ENCODE data around the gene DVL3. TPM values are rescaled to one million over a fixed set of nuclear protein-coding genes. Genes with fewer than 3 reads are reported as not detected.

The DVL3 gene
- total RNA-seq, 2 experiments from 2014 or later = 35.0 to 36.3 TPM

DNA sequence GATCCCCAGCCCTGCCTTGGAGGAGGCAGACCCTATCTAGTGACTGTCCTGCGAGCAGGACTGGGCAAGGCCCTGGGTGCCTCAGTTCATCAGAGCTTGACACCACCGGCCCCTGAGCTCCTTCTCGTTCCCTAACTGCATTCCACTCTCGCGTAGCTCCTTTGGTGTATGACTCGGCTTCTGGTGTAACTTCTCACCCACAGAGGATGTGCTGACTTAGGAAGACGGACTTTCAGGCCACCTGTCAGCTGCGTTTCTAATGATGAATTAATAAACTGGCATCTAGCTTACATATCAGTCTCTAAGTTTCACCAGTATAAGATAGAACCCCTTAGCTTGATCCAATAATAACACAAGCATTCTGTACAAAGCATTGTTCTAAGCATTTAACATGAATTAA lies 48.3 kb downstream of the DVL3 start:
- Mint-ChIP-seq H3K4me1 (no peaks in the 10 kb centered on the region), H3K27me3 (peaks cover 11% of the 10 kb centered on the region), H3K4me3 (no peak overlapping the region), H3K27ac (no peak overlapping the region), H3K36me3 (ENCODE audit: low read depth) (no peaks in the 10 kb centered on the region), H3K9me3 (no peaks in the 10 kb centered on the region)
- no peak for DNase-seq
- ChIA-PET POLR2A (no interaction called here), CTCF (interaction anchor here (0.7 to 1.5 kb wide), 4 partner anchors 10 to 87 kb away, joined by 3 to 4 read pairs (median 3); no protein-coding TSS in a partner anchor)

DNA sequence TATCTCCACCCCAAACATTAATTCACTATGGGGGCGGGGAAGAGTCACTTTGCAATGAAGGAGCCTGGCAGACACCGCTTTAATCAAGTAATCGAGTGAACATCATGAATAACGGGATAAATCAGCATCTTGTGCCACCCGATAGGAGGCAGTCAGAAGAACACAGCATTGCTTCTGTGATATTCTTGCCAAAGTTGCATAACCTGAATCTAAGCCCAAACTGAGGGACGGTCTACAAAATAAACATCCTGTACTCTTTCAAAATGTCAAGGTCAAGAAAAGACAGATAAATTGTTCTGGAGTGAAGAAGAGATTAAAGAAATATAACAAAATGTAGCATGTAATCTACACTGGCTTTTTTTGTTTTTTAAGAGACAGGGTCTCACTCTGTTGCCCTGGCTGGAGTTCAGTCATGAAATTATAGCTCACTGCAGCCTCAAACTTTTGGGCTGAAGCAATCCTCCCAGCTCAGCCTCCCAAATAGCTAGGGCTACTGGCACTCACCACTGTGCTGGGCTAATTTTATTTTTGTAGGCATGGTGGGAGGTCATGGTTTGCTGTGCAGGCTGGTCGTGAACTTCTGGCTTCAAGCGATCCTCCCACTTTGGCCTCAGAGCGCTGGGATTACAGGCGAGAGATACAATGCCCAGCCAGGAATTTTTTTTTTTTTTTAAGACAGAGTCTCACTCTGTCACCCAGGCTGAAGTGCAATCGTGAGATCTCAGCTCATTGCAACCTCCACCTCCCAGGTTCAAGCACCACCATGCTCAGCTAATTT lies 54.2 kb downstream of the DVL3 start:
- H3K27ac Mint-ChIP-seq = no peak overlapping the region
- H3K27me3 Mint-ChIP-seq = peaks cover 16% of the 10 kb centered on the region
- no peak overlapping the region for H3K4me3 Mint-ChIP-seq
- H3K36me3 Mint-ChIP-seq (ENCODE audit: low read depth) = no peaks in the 10 kb centered on the region
- CTCF ChIA-PET = interaction anchor here (0.6 to 1.2 kb wide), 3 partner anchors 15 to 1646 kb away, joined by 3 read pairs; no protein-coding TSS in a partner anchor
- no peak for DNase-seq
- H3K4me1 Mint-ChIP-seq = no peaks in the 10 kb centered on the region
- no peaks in the 10 kb centered on the region for H3K9me3 Mint-ChIP-seq
- POLR2A ChIA-PET = no interaction called here

DNA sequence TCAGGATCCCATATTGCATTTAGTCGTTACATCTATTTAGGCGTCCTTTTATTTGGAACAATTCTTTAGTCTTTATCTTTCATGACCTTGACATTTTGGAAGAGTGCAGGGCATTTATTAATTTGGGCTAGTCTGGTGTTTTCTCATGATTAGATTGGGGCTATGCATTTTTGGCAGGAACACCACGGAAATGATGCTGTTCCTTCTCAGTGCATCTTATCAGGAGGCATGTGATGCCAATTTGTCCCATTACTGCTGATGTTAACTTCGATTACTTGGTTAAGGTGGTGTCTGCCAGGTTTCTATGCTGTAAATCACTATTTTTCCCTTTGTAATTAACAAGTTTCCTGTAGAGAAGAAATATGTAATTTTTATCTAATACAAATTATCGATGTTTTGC lies 56.1 kb downstream of the DVL3 start:
- no peaks in the 10 kb centered on the region for H3K36me3 Mint-ChIP-seq (ENCODE audit: low read depth)
- POLR2A ChIA-PET = interaction anchor here (0.6 kb wide), 1 partner anchor 16 kb away, joined by 3 read pairs; no protein-coding TSS in a partner anchor
- H3K4me3 Mint-ChIP-seq = no peak overlapping the region
- no peaks in the 10 kb centered on the region for H3K4me1 Mint-ChIP-seq
- H3K27me3 Mint-ChIP-seq = peaks cover 16% of the 10 kb centered on the region
- CTCF ChIA-PET = interaction anchor here (0.6 to 0.8 kb wide), 2 partner anchors 12 to 13 kb away, joined by 3 to 6 read pairs; no protein-coding TSS in a partner anchor
- H3K9me3 Mint-ChIP-seq = no peaks in the 10 kb centered on the region
- no peak for DNase-seq
- no peak overlapping the region for H3K27ac Mint-ChIP-seq

DNA sequence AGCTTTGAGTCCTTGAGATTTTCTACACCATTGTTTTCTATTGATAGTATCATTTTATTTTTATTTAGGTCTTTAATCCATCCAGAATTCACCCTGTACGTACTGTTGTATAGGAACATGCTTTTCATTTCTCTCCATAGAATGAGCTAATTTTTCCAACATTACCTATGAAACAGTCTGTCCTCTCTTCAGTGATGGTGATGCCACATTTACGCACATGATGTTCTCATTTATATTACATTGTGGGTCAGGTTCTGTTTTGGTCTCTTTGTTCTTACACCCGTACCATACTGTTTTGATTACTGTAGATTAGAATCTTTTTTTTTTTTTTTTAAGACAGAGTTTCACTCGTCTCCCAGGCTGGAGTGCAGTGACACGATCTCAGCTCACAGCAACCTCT lies 56.5 kb downstream of the DVL3 start:
- Mint-ChIP-seq H3K27ac (no peak overlapping the region), H3K4me3 (no peak overlapping the region), H3K27me3 (peaks cover 14% of the 10 kb centered on the region), H3K9me3 (no peaks in the 10 kb centered on the region), H3K36me3 (ENCODE audit: low read depth) (no peaks in the 10 kb centered on the region), H3K4me1 (no peaks in the 10 kb centered on the region)
- CTCF ChIA-PET = interaction anchor here (0.7 to 0.8 kb wide), 2 partner anchors 14 to 21 kb away, joined by 3 read pairs; no protein-coding TSS in a partner anchor
- no peak for DNase-seq
- POLR2A ChIA-PET = interaction anchor here (0.6 kb wide), 1 partner anchor 16 kb away, joined by 3 read pairs; no protein-coding TSS in a partner anchor

DNA sequence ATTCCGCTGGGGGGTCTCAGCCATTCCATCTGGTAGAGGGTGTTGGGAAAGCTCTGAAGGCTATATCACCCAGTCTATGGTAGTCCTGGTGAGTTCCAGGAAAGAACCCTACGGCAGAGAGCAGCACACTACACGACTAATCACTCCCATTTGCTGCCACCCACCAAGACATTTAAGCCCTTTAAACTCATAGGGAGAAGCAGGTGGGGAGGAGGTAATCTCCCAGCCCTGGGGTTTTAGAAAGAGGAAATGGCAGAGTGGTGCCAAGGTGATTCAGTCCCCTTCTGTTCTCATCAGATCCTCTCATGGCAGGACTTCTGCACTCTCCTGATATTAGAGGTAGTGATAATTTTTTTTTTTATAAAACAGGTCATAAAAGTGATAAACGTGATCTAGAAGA lies 63.6 kb downstream of the DVL3 start:
- H3K27ac Mint-ChIP-seq = no peak overlapping the region
- H3K9me3 Mint-ChIP-seq = no peaks in the 10 kb centered on the region
- POLR2A ChIA-PET = no interaction called here
- no peaks in the 10 kb centered on the region for H3K4me1 Mint-ChIP-seq
- no peak for DNase-seq
- no peak overlapping the region for H3K4me3 Mint-ChIP-seq
- H3K36me3 Mint-ChIP-seq (ENCODE audit: low read depth) = no peaks in the 10 kb centered on the region
- CTCF ChIA-PET = interaction anchor here (0.6 to 0.8 kb wide), 2 partner anchors 9 to 42 kb away, joined by 3 to 4 read pairs; no protein-coding TSS in a partner anchor
- H3K27me3 Mint-ChIP-seq = peaks cover 6% of the 10 kb centered on the region

DNA sequence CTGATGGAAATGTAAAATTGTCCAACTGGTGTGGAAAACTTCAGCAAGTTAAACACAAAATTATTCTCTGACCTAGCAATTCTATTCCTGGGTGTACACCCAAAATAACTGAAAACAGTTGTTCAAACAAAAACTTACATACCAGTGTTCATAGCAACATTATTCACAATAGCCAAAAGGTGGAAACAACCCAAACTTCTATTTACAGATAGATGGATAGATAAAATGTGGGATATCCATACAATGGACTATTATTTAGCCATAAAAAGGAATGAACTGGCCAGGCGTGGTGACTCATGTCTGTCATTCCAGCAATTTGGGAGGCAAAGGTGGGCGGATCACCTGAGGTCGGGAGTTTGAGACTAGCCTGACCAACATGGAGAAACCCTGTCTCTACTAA lies 67.3 kb downstream of the DVL3 start:
- H3K4me1 Mint-ChIP-seq = no peaks in the 10 kb centered on the region
- no peaks in the 10 kb centered on the region for H3K9me3 Mint-ChIP-seq
- no peak for DNase-seq
- H3K27ac Mint-ChIP-seq = no peak overlapping the region
- peaks cover 20% of the 10 kb centered on the region for H3K27me3 Mint-ChIP-seq
- CTCF ChIA-PET = no interaction called here
- POLR2A ChIA-PET = no interaction called here
- H3K4me3 Mint-ChIP-seq = no peak overlapping the region
- no peaks in the 10 kb centered on the region for H3K36me3 Mint-ChIP-seq (ENCODE audit: low read depth)

Other genes with a start within 250 kb of the DVL3 start
- 10 to 100 TPM; 19.0 to 19.2 TPM for gene ABCC5, start 137.5 kb upstream of the DVL3 start, total RNA-seq
- not detected for gene HTR3D, start 123.6 kb upstream of the DVL3 start, total RNA-seq
- gene HTR3C, start 102.3 kb upstream of the DVL3 start, total RNA-seq = not detected
- gene HTR3E, start 58.3 kb upstream of the DVL3 start, total RNA-seq = not detected
- 10 to 100 TPM; 53.0 to 60.0 TPM for gene EIF2B5, start 20.0 kb upstream of the DVL3 start, total RNA-seq
- 100 to 1,000 TPM; 222 to 223 TPM for gene AP2M1, start 19.5 kb downstream of the DVL3 start, total RNA-seq
- gene ABCF3, start 30.8 kb downstream of the DVL3 start, total RNA-seq = 10 to 100 TPM; 62.2 to 64.4 TPM
- not detected for gene VWA5B2, start 74.2 kb downstream of the DVL3 start, total RNA-seq
- 10 to 100 TPM; 43.2 to 45.7 TPM for gene ALG3, start 93.6 kb downstream of the DVL3 start, total RNA-seq
- 1 to 10 TPM; 4.2 to 4.7 TPM for gene EEF1AKMT4, start 94.3 kb downstream of the DVL3 start, total RNA-seq
- not detected for gene CAMK2N2, start 106.2 kb downstream of the DVL3 start, total RNA-seq
- not detected for gene ECE2, start 120.6 kb downstream of the DVL3 start, total RNA-seq
- 100 to 1,000 TPM; 188 to 193 TPM for gene PSMD2, start 143.9 kb downstream of the DVL3 start, total RNA-seq
- 100 to 1,000 TPM; 269 to 300 TPM for gene EIF4G1, start 159.2 kb downstream of the DVL3 start, total RNA-seq
- gene FAM131A, start 182.2 kb downstream of the DVL3 start, total RNA-seq = 1 to 10 TPM; 3.6 to 4.4 TPM
- gene CLCN2, start 206.2 kb downstream of the DVL3 start, total RNA-seq = 1 to 10 TPM; 3.0 to 3.6 TPM
- gene POLR2H, start 206.3 kb downstream of the DVL3 start, total RNA-seq = 10 to 100 TPM; 74.4 to 79.9 TPM
- not detected for gene THPO, start 222.8 kb downstream of the DVL3 start, total RNA-seq
- not detected for gene CHRD, start 224.7 kb downstream of the DVL3 start, total RNA-seq